HCT116 (cell line): Measurements from ENCODE around the gene TAF1B.

Experiments used
- EGR1 ChIP-seq: IDR thresholded peaks from 2 replicates; pipeline ENCODE4 v1.6.1; 2012; ENCODE audit warnings: low read depth
- POLR2A ChIP-seq: IDR thresholded peaks from 2 replicates; pipeline ENCODE4 v1.7.0; 2011; ENCODE audit warnings: borderline replicate concordance; ENCODE audit not compliant: insufficient read depth, insufficient read length; ENCODE audit errors: extremely low read depth
- SP1 ChIP-seq: IDR thresholded peaks from 2 replicates; pipeline ENCODE4 v1.6.1; 2012; ENCODE audit warnings: low read depth
- TF ChIP-seq, protein P1 (sequence below), 3 experiments: fragments of 200-600 bp in 1 of 3; sonication (generic) in 1 of 3; IDR thresholded peaks in 2 of 3; conservative IDR thresholded peaks in 1 of 3; 2 replicates each; pipeline ENCODE4 v1.5.1; 2012 to 2017; ENCODE audit warnings: low read depth in 2 of 3, low read length in 2 of 3, antibody characterized with exemption in 1 of 3, borderline replicate concordance in 1 of 3, control low read depth in 1 of 3, mild to moderate bottlenecking in 1 of 3, mixed read lengths in 1 of 3, mixed run types in 1 of 3, moderate library complexity in 1 of 3; ENCODE audit not compliant: insufficient read depth in 1 of 3

DNA sequence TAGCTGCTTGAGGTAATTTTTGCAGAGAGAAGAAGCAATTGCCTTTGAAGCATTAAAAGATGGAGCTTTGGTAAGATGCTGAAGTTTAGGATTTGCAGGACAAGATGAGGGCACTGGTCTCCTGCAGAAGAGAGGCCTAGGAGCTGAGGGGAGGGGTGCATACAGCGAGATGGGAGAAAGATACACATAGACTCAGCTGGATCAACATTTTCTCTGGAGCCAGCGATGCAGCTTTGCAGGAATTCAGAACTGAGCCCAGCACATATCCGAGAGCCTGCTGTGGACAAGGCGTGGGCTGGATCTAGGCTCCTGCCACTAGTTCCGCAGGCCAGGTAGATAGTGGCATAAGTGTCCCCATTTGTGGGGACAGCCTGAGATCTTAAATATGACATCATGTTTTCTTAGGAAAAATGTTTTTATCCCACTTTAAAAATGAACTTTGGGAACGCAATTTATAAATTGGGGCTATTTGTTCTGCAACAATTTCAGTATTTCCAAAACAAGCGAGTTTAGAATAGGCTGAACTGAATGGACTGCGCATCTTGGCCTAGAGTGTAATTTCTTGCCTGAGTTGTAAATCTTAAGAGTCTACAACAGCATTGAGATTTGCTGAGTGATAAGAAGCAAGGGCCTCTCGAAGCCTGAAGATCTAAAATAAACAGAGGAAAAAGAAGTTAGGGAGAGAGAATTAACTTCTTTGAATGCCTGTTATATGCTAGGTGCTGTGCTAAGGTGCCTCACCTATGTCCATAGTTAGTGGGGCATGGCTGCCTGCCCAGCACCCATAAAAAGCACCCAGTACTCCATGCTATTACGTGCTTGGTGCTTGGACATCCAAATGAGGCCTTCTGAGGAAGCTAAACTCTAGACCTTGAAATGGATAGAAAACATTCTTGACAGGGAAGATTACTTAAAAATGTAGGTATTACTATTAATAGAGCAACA, 125.6 kb downstream of the TAF1B start:
- no peak for TF ChIP-seq SP1
- TF ChIP-seq, protein P1, sequence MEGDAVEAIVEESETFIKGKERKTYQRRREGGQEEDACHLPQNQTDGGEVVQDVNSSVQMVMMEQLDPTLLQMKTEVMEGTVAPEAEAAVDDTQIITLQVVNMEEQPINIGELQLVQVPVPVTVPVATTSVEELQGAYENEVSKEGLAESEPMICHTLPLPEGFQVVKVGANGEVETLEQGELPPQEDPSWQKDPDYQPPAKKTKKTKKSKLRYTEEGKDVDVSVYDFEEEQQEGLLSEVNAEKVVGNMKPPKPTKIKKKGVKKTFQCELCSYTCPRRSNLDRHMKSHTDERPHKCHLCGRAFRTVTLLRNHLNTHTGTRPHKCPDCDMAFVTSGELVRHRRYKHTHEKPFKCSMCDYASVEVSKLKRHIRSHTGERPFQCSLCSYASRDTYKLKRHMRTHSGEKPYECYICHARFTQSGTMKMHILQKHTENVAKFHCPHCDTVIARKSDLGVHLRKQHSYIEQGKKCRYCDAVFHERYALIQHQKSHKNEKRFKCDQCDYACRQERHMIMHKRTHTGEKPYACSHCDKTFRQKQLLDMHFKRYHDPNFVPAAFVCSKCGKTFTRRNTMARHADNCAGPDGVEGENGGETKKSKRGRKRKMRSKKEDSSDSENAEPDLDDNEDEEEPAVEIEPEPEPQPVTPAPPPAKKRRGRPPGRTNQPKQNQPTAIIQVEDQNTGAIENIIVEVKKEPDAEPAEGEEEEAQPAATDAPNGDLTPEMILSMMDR (IDR thresholded peaks at IDR 0.05 in 2 of 3, conservative IDR thresholded peaks at IDR 0.05 in 1 of 3; ENCODE audit: borderline replicate concordance in 1 of 3, insufficient read depth in 1 of 3, low read depth in 2 of 3, low read length in 2 of 3): no peak
- no peak for TF ChIP-seq POLR2A
- TF ChIP-seq EGR1: no peak
